ENCODE data around the gene SLC16A7.

Gene SLC16A7

GRCh38 chr12:59579631-59580030, 16.2 kb upstream of the SLC16A7 start:
- H3K4me3 ChIP-seq (ENCODE audit: low read length), result no peak overlapping the region
- DNase-seq (ENCODE audit: low read depth), result no peak
- TF ChIP-seq CTCF (IDR thresholded peaks at IDR 0.05; ENCODE audit: insufficient read depth, low read depth, low read length, missing control alignments), result no peak

- H3K4me3 ChIP-seq (ENCODE audit: low read length), result no peak overlapping the region
- TF ChIP-seq CTCF (IDR thresholded peaks at IDR 0.05; ENCODE audit: insufficient read depth, low read depth, low read length, missing control alignments), result no peak
- no peak for DNase-seq (ENCODE audit: low read depth)
Observed at GRCh38 chr12:59580050-59580449, 15.8 kb upstream of the SLC16A7 start.

GRCh38 chr12:59583003-59583712, 12.7 kb upstream of the SLC16A7 start:
- TF ChIP-seq CTCF (IDR thresholded peaks at IDR 0.05; ENCODE audit: insufficient read depth, low read depth, low read length, missing control alignments), result no peak
- DNase-seq (ENCODE audit: low read depth), result no peak

GRCh38 chr12:59587710-59588109, 8.1 kb upstream of the SLC16A7 start:
- DNase-seq (ENCODE audit: low read depth), result no peak
- TF ChIP-seq CTCF (IDR thresholded peaks at IDR 0.05; ENCODE audit: insufficient read depth, low read depth, low read length, missing control alignments), result no peak
- H3K4me3 ChIP-seq (ENCODE audit: low read length), result no peak overlapping the region

More at GRCh38 chr12:59583003-59583712, 12.7 kb upstream of the SLC16A7 start:
- no peak overlapping the region for H3K4me3 ChIP-seq (ENCODE audit: low read length)

- DNase-seq (ENCODE audit: low read depth), result no peak
- no peak for TF ChIP-seq CTCF (IDR thresholded peaks at IDR 0.05; ENCODE audit: insufficient read depth, low read depth, low read length, missing control alignments)
- no peak overlapping the region for H3K4me3 ChIP-seq (ENCODE audit: low read length)
Observed at GRCh38 chr12:59593761-59594160, 2.1 kb upstream of the SLC16A7 start.

GRCh38 chr12:59594943-59595500, 807 bp upstream of the SLC16A7 start:
- no peak for TF ChIP-seq CTCF (IDR thresholded peaks at IDR 0.05; ENCODE audit: insufficient read depth, low read depth, low read length, missing control alignments)
- peak; percentile 33 for DNase-seq (ENCODE audit: low read depth)
- H3K4me3 ChIP-seq (ENCODE audit: low read length), result peak overlapping the region; percentile 66

GRCh38 chr12:59595565-59595882, 305 bp upstream of the SLC16A7 start:
- no peak for TF ChIP-seq CTCF (IDR thresholded peaks at IDR 0.05; ENCODE audit: insufficient read depth, low read depth, low read length, missing control alignments)
- DNase-seq (ENCODE audit: low read depth), result no peak
- H3K4me3 ChIP-seq (ENCODE audit: low read length), result peak overlapping the region; percentile 66
